GM21786 (cell line): ENCODE measurements around the gene PTPRN2.
"Not testable (repeated sequence)": the region's sequence is repeated elsewhere in the genome, so short reads cannot be mapped to it uniquely, and the experiment has no call there.

Experiments used
- ATAC-seq: cut with Tn5 transposase; IDR thresholded peaks from one replicate; pipeline ENCODE4 v1.9.1; 2021; ENCODE audit not compliant: unreplicated experiment

The PTPRN2 gene

GRCh38 chr7:157599491-157599890 lies 988.1 kb downstream of the PTPRN2 start:
- no peak for ATAC-seq

GRCh38 chr7:157597562-157597961 lies 990.1 kb downstream of the PTPRN2 start:
- no peak for ATAC-seq

GRCh38 chr7:157596881-157597280 lies 990.7 kb downstream of the PTPRN2 start:
- no peak for ATAC-seq

- ATAC-seq: no peak
These were observed 991.2 kb downstream of the PTPRN2 start for GRCh38 chr7:157596471-157596870.

GRCh38 chr7:157596026-157596425 lies 991.6 kb downstream of the PTPRN2 start:
- no peak for ATAC-seq

- ATAC-seq: no peak
These were observed 992.4 kb downstream of the PTPRN2 start for GRCh38 chr7:157595086-157595855.

GRCh38 chr7:157594306-157594705 lies 993.3 kb downstream of the PTPRN2 start:
- ATAC-seq: no peak

GRCh38 chr7:157593541-157593940 lies 994.1 kb downstream of the PTPRN2 start:
- ATAC-seq: no peak

- not testable (repeated sequence) for ATAC-seq
These were observed 994.8 kb downstream of the PTPRN2 start for GRCh38 chr7:157592636-157593320.

GRCh38 chr7:157590526-157590925 lies 997.1 kb downstream of the PTPRN2 start:
- ATAC-seq: no peak

GRCh38 chr7:157589680-157590079 lies 997.9 kb downstream of the PTPRN2 start:
- ATAC-seq: no peak

GRCh38 chr7:157587805-157588560 lies 999.6 kb downstream of the PTPRN2 start:
- no peak for ATAC-seq

GRCh38 chr7:157587051-157587804 lies 1000.4 kb downstream of the PTPRN2 start:
- no peak for ATAC-seq

GRCh38 chr7:157586426-157586955 lies 1001.1 kb downstream of the PTPRN2 start:
- no peak for ATAC-seq

GRCh38 chr7:157585113-157585861 lies 1002.3 kb downstream of the PTPRN2 start:
- ATAC-seq: no peak

- no peak for ATAC-seq
These were observed 1003.2 kb downstream of the PTPRN2 start for GRCh38 chr7:157584420-157584819.

GRCh38 chr7:157581740-157582139 lies 1005.9 kb downstream of the PTPRN2 start:
- ATAC-seq: no peak

- no peak for ATAC-seq
These were observed 1007.3 kb downstream of the PTPRN2 start for GRCh38 chr7:157580324-157580723.

GRCh38 chr7:157579425-157579824 lies 1008.2 kb downstream of the PTPRN2 start:
- no peak for ATAC-seq

- ATAC-seq: no peak
These were observed 1009.8 kb downstream of the PTPRN2 start for GRCh38 chr7:157577796-157578339.
